GM10266 (cell line): ENCODE measurements around the gene KIF4A.

Experiments
- DNase-seq: peaks from one replicate; pipeline ENCODE4 v3.0.0; 2012; ENCODE audit errors: extremely low spot score
- TF ChIP-seq, protein P1 (sequence below): IDR thresholded peaks from 2 replicates; pipeline ENCODE4 v1.5.1; 2012; ENCODE audit warnings: mild to moderate bottlenecking, low read depth; ENCODE audit not compliant: control insufficient read depth, insufficient read depth; ENCODE audit errors: missing control alignments

KIF4A gene

DNA sequence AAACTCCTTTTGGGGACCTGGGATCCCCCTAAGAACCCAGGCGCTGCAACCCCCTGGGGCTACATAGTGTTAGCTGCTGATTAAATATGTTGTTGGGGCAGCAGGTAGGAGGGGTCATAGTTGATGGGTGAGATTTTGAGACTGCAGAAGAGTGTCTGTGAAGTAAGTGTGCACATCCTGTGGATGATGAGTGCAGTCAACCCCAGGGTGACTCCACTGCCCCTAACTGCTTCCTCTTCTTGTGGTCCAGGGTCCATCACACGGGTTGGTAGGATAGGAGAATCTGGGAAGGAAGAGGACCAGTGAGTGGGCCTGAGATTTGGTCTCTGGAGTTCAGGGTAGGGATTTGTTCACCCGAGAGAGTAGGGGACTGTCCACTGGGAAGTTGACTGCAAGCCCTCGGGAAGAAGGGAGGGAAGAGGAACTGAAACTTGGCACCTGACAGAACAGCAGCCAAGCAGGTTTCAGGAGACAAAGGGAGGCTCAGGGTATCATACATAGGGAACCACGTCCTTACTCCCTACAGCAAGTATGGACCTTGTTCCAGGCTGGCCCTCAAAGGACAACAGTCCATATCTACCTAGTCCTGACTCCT, 163.2 kb downstream of the KIF4A start:
- TF ChIP-seq, protein P1, sequence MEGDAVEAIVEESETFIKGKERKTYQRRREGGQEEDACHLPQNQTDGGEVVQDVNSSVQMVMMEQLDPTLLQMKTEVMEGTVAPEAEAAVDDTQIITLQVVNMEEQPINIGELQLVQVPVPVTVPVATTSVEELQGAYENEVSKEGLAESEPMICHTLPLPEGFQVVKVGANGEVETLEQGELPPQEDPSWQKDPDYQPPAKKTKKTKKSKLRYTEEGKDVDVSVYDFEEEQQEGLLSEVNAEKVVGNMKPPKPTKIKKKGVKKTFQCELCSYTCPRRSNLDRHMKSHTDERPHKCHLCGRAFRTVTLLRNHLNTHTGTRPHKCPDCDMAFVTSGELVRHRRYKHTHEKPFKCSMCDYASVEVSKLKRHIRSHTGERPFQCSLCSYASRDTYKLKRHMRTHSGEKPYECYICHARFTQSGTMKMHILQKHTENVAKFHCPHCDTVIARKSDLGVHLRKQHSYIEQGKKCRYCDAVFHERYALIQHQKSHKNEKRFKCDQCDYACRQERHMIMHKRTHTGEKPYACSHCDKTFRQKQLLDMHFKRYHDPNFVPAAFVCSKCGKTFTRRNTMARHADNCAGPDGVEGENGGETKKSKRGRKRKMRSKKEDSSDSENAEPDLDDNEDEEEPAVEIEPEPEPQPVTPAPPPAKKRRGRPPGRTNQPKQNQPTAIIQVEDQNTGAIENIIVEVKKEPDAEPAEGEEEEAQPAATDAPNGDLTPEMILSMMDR: no peak
- DNase-seq: peak; percentile 13

DNA sequence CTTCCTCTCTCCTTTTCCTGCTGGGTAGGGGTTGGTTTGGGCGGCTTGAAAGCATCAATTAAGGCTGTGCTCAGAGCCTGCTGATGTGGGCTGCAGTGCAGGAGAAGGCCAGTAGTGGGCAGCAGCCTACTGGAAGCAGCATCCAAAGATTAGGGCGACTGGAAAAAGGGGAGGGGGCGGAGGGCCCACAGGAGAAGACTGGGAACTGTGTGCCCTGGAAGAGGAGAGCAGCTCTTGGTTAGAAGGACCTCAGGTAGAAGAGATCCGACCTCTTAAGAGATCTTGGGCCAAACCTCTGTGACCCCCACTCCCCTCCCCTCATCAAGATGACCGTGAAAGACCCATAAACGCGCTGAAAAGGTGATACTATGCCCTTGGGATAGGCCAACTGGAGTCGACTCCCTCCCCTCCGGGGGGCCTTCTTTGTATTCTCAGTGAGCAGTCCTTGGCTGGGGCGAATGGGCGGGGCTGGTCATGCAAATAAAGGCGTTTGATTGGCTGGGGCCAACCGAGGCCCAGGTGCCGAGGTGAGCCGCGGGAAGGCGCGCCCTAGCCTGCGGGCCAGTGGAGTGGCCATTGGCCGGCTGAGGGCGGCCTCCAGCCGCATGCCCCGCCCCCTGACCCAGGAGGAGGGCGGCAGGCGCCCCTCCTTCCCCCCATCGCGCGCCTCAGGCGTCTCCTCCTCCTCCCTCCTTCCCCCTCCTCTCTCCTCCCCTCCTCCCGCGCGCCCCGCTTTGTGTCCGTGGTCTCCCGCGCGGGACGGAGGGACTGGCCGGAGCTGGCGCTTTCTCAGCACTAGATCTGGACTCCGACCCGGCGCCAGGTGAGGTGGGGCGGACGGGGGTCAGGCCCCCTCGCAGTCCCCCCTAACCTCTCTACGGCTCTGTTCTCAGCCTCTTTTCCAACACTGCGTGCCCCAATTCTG, 164.8 kb downstream of the KIF4A start:
- peak; percentile 66 for DNase-seq
- TF ChIP-seq, protein P1: peak; percentile 88

DNA sequence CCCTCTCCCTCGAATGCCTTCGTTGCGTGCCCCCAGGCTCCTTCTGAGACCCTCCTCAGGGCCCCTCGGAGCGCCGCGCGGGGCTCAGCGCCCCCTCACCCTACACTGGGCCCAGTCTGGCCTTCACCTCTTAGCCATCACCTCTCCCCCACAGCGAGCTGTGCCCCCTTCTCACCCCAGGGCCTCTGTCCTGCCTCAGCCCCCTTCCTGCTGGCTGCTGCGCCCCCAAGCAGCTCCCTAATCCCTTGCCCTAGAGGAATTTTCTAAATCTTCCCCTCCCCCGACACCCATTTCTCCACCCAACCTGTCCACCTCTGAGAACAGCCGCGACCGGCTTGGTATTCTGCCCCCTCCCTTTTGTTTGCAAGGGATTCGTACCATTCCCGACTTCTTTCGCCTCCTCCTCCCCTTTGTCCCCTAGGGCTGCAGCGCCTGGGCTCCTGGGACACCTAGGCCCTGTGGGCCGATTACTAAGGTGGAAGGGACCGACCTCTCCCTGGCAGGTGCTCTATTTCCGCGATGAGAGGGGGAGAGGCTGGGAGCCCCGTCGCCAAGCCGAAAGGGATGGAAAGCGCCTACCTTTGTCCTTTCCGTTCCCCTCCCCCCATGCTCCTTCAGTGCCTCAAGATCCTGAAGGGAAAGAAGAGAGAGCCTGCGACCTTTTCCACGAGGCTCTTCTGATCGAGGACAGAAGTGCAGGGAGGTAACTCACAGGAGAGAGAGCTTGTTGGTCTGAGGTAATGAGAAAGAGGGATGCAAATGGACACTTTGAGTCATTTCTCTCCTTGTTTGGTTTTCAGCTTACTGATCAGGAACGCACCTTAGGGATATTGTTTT, 165.7 kb downstream of the KIF4A start:
- peak; percentile 18 for DNase-seq
- TF ChIP-seq, protein P1: no peak

DNA sequence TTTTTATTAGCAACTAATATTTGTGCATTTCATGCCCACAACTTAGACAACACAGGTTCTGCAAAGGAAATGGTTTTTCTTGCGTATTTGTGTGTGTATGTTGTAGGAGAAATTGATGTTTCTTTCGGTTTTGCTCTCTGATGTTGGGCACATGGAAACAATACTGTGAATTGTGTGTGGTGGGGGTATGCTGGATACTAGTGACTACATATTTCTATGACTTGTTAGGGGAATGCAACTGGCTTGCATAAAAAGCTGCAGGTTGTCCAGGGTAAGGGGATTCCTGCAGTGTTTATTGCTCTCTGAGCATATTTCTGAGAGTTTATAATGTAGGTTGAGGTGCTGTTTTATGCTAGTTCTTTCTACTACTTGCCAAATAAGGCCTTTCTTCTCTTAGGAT, 166.4 kb downstream of the KIF4A start:
- TF ChIP-seq, protein P1: no peak
- DNase-seq: peak; percentile 5

DNA sequence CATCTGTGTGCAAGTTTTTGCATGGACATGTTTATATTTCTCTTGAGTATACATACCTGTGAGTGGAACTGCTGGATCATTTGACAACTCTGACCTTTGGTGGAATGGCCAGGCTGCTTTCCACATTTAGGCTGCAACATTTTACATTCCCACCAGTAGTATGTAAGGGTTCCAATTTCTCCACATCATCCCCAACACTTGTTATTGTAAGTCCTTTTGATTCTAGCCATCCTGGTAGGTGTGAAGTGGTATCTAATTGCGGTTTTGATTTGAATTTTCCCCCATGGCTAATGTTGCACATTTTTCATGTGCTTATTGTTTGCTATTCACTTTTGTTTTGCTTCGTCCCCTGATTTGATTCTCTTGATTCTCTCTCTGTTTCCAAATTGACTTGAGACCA, 171.1 kb downstream of the KIF4A start:
- DNase-seq: no peak
- TF ChIP-seq, protein P1: no peak

DNA sequence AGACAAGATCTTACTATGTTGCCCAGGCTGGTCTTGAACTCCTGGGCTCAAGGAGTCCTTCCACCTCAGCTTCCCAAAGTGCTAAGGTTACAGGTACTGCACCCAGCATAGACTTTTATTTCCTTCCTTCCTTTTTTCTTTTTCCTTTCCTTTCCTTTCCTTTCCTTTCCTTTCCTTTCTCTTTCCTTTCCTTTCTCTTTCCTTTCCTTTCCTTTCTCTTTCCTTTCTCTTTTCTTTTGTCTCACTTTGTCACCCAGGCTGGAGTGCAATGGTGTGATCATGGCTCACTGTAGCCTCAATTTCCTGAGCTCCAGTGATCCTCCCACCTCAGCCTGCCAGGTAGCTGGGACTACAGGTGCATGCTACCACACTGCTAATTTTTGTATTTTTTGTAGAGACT, 174.1 kb downstream of the KIF4A start:
- TF ChIP-seq, protein P1: no peak
- DNase-seq: no peak

DNA sequence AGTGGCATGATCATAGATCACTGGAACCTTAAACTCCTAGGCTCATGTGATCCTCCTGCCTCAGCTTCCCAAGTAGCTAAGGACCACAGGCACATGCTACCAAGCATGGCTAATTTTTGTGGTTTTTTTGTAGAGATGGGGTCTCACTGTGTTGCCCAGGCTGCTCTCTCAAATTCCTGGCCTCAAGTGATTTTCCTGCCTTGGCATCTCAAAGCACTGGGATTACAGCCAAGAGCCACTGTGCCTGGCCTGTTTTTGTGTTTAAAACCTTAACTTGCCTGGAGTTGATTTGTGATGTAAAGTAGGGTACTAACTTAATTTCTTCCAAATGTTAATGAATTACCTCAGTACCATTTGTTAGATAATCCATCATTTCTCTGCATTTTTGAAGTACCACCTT, 177.1 kb downstream of the KIF4A start:
- TF ChIP-seq, protein P1: no peak
- no peak for DNase-seq
